ENCODE measurements around the gene RGS7. TPM values are rescaled to one million over a fixed set of nuclear protein-coding genes. Genes with fewer than 3 reads are reported as not detected.
"Not testable (repeated sequence)": the region's sequence is repeated elsewhere in the genome, so short reads cannot be mapped to it uniquely, and the experiment has no call there.

RGS7 gene
- total and polyA plus RNA-seq, 2 donors from 2014 or later, result 3.6 TPM; not detected in 1

DNA sequence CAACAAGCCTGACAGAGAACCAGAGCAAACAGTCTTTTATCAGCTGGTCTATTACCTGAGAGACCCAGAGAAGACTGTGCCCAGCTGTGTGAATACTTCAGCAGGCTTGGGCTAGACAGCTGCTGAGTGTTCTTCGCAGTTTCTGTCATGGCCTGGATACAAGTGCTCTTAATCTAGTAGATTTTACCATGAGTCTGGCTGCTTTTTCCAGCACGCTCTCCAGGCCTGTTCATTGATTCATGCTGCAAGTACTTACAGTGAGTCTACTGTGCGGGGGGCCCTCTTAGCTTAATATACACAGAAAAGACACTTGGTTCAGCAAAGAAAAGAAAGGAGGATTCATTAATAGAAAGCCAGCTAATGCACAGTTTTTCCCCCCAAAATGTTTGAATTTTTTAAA is 48.5 kb downstream of the RGS7 start:
- DNase-seq (no peak), FAIRE-seq (no peak)
- TF ChIP-seq, protein P1, sequence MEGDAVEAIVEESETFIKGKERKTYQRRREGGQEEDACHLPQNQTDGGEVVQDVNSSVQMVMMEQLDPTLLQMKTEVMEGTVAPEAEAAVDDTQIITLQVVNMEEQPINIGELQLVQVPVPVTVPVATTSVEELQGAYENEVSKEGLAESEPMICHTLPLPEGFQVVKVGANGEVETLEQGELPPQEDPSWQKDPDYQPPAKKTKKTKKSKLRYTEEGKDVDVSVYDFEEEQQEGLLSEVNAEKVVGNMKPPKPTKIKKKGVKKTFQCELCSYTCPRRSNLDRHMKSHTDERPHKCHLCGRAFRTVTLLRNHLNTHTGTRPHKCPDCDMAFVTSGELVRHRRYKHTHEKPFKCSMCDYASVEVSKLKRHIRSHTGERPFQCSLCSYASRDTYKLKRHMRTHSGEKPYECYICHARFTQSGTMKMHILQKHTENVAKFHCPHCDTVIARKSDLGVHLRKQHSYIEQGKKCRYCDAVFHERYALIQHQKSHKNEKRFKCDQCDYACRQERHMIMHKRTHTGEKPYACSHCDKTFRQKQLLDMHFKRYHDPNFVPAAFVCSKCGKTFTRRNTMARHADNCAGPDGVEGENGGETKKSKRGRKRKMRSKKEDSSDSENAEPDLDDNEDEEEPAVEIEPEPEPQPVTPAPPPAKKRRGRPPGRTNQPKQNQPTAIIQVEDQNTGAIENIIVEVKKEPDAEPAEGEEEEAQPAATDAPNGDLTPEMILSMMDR (IDR thresholded peaks at IDR 0.05; ENCODE audit: borderline replicate concordance, extremely low read depth, insufficient read depth), result no peak
- no peaks in the 10 kb centered on the region for H3K4me1 ChIP-seq (ENCODE audit: control insufficient read depth in 2 of 3, insufficient read depth in 2 of 3, low read depth in 1 of 3, low read length in 3 of 3)
- no peak overlapping the region for H3K27ac ChIP-seq (ENCODE audit: low read depth in 2 of 2, low read length in 2 of 2)
- H3K9ac ChIP-seq (ENCODE audit: low read length in 3 of 3), result no peak overlapping the region
- H3K9me3 ChIP-seq (ENCODE audit: control insufficient read depth in 2 of 3, insufficient read depth in 1 of 3, low read length in 3 of 3), result peaks cover 0 to 5% (median 3%) of the 10 kb centered on the region in 3 donors
- no peaks in the 10 kb centered on the region for H3K27me3 ChIP-seq (ENCODE audit: control insufficient read depth, insufficient read depth, low read length)
- intact Hi-C loops (cut with DNase I), result no loop called here
- no peak overlapping the region for H3K4me3 ChIP-seq (ENCODE audit: low read length in 3 of 3)
- no peaks in the 10 kb centered on the region for H3K36me3 ChIP-seq (ENCODE audit: control insufficient read depth in 2 of 3, insufficient read depth in 3 of 3, low read length in 3 of 3)

DNA sequence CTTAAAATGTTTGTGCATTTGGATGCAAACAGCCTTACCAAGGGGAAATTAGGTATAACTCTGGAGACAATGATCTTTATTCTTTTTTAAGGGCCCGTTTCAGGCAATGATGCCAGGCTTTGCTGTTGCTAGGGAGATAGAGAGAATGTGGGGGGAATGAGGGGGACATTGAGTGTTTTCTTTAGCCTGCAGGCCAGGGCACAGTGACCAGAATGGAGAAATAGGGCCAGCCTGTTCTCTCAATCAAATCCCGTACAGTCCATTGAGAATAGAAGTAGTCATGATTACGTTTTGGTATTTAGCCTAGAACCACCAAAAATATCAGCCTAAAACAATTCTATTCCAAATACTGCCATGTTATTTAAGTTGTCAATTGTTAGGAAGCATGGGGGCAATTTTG is 49.0 kb downstream of the RGS7 start:
- FAIRE-seq (no peak), DNase-seq (no peak)
- no peaks in the 10 kb centered on the region for H3K36me3 ChIP-seq (ENCODE audit: control insufficient read depth in 2 of 3, insufficient read depth in 3 of 3, low read length in 3 of 3)
- TF ChIP-seq, protein P1 (IDR thresholded peaks at IDR 0.05; ENCODE audit: borderline replicate concordance, extremely low read depth, insufficient read depth), result no peak
- H3K4me1 ChIP-seq (ENCODE audit: control insufficient read depth in 2 of 3, insufficient read depth in 2 of 3, low read depth in 1 of 3, low read length in 3 of 3), result no peaks in the 10 kb centered on the region
- H3K9me3 ChIP-seq (ENCODE audit: control insufficient read depth in 2 of 3, insufficient read depth in 1 of 3, low read length in 3 of 3), result peaks cover 0 to 5% (median 3%) of the 10 kb centered on the region in 3 donors
- no peak overlapping the region for H3K4me3 ChIP-seq (ENCODE audit: low read length in 3 of 3)
- no peak overlapping the region for H3K27ac ChIP-seq (ENCODE audit: low read depth in 2 of 2, low read length in 2 of 2)
- no peak overlapping the region for H3K9ac ChIP-seq (ENCODE audit: low read length in 3 of 3)
- H3K27me3 ChIP-seq (ENCODE audit: control insufficient read depth, insufficient read depth, low read length), result no peaks in the 10 kb centered on the region
- intact Hi-C loops (cut with DNase I), result no loop called here

DNA sequence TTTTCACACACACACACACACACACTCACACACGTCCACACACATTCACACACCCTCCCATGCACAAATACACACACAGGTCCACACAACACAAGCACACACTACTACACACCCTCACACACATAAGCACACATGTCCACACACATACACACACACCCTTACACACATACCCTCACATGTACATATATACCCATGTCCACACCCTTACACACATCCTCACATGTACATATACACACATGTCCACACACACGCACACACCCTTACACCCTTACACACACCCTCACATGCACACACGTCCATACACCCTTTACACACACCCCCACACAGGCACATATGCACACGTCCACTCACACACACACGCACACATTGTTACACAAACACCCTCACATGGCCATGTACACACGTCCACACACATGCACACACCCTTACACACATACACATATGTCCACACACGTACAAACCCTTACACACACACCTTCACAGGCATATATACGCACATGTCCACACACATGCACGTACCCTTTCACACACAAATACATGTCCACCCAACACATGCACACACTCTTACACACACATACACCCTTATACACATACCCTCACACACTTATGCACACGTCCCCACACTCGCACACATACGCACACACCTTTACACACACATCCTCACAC is 50.7 kb downstream of the RGS7 start:
- no peaks in the 10 kb centered on the region for H3K36me3 ChIP-seq (ENCODE audit: control insufficient read depth in 2 of 3, insufficient read depth in 3 of 3, low read length in 3 of 3)
- no peak overlapping the region for H3K9ac ChIP-seq (ENCODE audit: low read length in 3 of 3)
- H3K4me3 ChIP-seq (ENCODE audit: low read length in 3 of 3), result no peak overlapping the region
- no peaks in the 10 kb centered on the region for H3K4me1 ChIP-seq (ENCODE audit: control insufficient read depth in 2 of 3, insufficient read depth in 2 of 3, low read depth in 1 of 3, low read length in 3 of 3)
- no peak overlapping the region for H3K27ac ChIP-seq (ENCODE audit: low read depth in 2 of 2, low read length in 2 of 2)
- FAIRE-seq, result no peak
- peaks cover 0 to 5% (median 3%) of the 10 kb centered on the region in 3 donors for H3K9me3 ChIP-seq (ENCODE audit: control insufficient read depth in 2 of 3, insufficient read depth in 1 of 3, low read length in 3 of 3)
- TF ChIP-seq, protein P1 (IDR thresholded peaks at IDR 0.05; ENCODE audit: borderline replicate concordance, extremely low read depth, insufficient read depth), result no peak
- intact Hi-C loops (cut with DNase I), result no loop called here
- no peak for DNase-seq
- no peaks in the 10 kb centered on the region for H3K27me3 ChIP-seq (ENCODE audit: control insufficient read depth, insufficient read depth, low read length)

DNA sequence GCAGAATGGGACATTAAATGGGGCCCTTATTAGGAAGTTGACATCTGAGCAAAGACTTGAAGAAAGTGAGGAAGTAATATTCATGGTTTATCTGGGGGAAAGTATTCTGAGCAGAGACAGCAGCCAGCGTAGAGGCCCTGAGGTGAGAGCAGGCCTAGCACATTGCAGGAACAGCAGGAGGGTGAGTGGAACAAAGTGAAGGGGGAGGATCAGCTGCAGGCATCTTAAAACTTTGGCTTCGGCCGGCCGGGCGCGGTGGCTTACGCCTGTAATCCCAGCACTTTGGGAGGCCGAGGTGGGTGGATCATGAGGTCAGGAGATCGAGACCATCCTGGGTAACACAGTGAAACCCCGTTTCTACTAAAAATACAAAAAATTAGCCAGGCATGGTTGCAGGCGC is 55.0 kb downstream of the RGS7 start:
- H3K9me3 ChIP-seq (ENCODE audit: control insufficient read depth in 2 of 3, insufficient read depth in 1 of 3, low read length in 3 of 3); DNase-seq; H3K4me3 ChIP-seq (ENCODE audit: low read length in 3 of 3); FAIRE-seq; H3K4me1 ChIP-seq (ENCODE audit: control insufficient read depth in 2 of 3, insufficient read depth in 2 of 3, low read depth in 1 of 3, low read length in 3 of 3); H3K9ac ChIP-seq (ENCODE audit: low read length in 3 of 3); H3K27ac ChIP-seq (ENCODE audit: low read depth in 2 of 2, low read length in 2 of 2); H3K27me3 ChIP-seq (ENCODE audit: control insufficient read depth, insufficient read depth, low read length); intact Hi-C loops (cut with DNase I); H3K36me3 ChIP-seq (ENCODE audit: control insufficient read depth in 2 of 3, insufficient read depth in 3 of 3, low read length in 3 of 3): not testable (repeated sequence)
